SK-N-SH (cell line): ENCODE measurements around the gene OSBPL6.

ENCODE experiments used
- CTCF ChIP-seq: fragments of 200-600 bp; sonication (generic); IDR thresholded peaks from 2 replicates; pipeline ENCODE4 v1.6.1; 2017; ENCODE audit warnings: antibody characterized with exemption, mild to moderate bottlenecking, moderate library complexity
- EP300 ChIP-seq, 2 experiments: IDR thresholded peaks; 2 replicates each; pipeline versions ENCODE4 v1.4.0 to v1.6.1; 2012; ENCODE audit warnings: borderline replicate concordance in 1 of 2, low read depth in 1 of 2, low read length in 1 of 2
- EZH2phosphoT487 ChIP-seq: fragments of 200-600 bp; sonication (generic); IDR thresholded peaks from 2 replicates; pipeline ENCODE4 v1.6.1; 2017; ENCODE audit warnings: low read depth, mixed run types, mild to moderate bottlenecking, antibody characterized with exemption, moderate library complexity, borderline replicate concordance
- GABPA ChIP-seq: IDR thresholded peaks from 2 replicates; pipeline ENCODE4 v1.4.0; 2012; ENCODE audit warnings: low read depth, mild to moderate bottlenecking
- JUND ChIP-seq: IDR thresholded peaks from 2 replicates; pipeline ENCODE4 v1.4.0; 2012
- MAX ChIP-seq: IDR thresholded peaks from 2 replicates; pipeline ENCODE4 v1.4.0; 2012; ENCODE audit warnings: low read depth
- NFIC ChIP-seq: IDR thresholded peaks from 2 replicates; pipeline ENCODE4 v1.4.0; 2012; ENCODE audit warnings: borderline replicate concordance
- POLR2AphosphoS5 ChIP-seq: IDR thresholded peaks from 2 replicates; pipeline ENCODE4 v1.6.1; 2012; ENCODE audit warnings: low read depth, low read length
- RFX5 ChIP-seq: IDR thresholded peaks from 2 replicates; pipeline ENCODE4 v1.6.1; 2012; ENCODE audit warnings: mild to moderate bottlenecking, improper control_type of control experiment, low read length
- TAF1 ChIP-seq: IDR thresholded peaks from 2 replicates; pipeline ENCODE4 v1.6.1; 2012; ENCODE audit warnings: low read depth, mild to moderate bottlenecking, low read length, moderate library complexity, borderline replicate concordance
- YY1 ChIP-seq: IDR thresholded peaks from 2 replicates; pipeline ENCODE4 v1.4.0; 2012; ENCODE audit warnings: low read depth, mild to moderate bottlenecking

- TF ChIP-seq TAF1: no peak
- TF ChIP-seq YY1: no peak
- no peak for TF ChIP-seq CTCF
- TF ChIP-seq RFX5: no peak
- TF ChIP-seq EP300 (IDR thresholded peaks at IDR 0.05; ENCODE audit: borderline replicate concordance in 1 of 2, low read depth in 1 of 2, low read length in 1 of 2): no peak
- TF ChIP-seq POLR2AphosphoS5: no peak
- TF ChIP-seq GABPA: no peak
- no peak for TF ChIP-seq MAX
- no peak for TF ChIP-seq NFIC
- TF ChIP-seq JUND: no peak
- TF ChIP-seq EZH2phosphoT487: no peak
Observed at GRCh38 chr2:178251151-178251955, 57.0 kb downstream of the OSBPL6 start.
